ENCODE results near the gene RPL7L1.

DNA sequence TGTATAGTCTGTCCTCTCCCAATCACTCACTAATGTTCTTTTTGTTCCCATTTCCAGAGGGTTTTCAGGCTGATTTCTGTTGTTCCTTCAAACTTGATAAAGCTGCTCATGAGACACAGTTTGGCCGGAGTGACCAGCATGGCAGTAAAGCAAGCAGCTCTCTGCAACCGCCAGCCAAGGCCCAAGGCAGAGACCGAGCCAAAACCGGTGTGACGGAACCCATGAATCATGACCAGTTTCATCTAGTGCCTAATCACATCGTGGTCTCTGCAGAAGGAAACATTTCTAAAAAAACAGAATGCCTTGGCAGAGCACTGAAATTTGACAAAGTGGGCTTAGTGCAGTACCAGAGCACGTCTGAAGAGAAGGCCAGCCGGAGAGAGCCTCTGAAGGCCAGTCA lies 14.8 kb upstream of the RPL7L1 start:
- TF ChIP-seq, protein P1, sequence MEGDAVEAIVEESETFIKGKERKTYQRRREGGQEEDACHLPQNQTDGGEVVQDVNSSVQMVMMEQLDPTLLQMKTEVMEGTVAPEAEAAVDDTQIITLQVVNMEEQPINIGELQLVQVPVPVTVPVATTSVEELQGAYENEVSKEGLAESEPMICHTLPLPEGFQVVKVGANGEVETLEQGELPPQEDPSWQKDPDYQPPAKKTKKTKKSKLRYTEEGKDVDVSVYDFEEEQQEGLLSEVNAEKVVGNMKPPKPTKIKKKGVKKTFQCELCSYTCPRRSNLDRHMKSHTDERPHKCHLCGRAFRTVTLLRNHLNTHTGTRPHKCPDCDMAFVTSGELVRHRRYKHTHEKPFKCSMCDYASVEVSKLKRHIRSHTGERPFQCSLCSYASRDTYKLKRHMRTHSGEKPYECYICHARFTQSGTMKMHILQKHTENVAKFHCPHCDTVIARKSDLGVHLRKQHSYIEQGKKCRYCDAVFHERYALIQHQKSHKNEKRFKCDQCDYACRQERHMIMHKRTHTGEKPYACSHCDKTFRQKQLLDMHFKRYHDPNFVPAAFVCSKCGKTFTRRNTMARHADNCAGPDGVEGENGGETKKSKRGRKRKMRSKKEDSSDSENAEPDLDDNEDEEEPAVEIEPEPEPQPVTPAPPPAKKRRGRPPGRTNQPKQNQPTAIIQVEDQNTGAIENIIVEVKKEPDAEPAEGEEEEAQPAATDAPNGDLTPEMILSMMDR (IDR thresholded peaks at IDR 0.05): no peak
- TF ChIP-seq POLR2A (IDR thresholded peaks at IDR 0.05): no peak
